Measurements from ENCODE around the gene BTF3L4.
"Not testable (repeated sequence)": the region's sequence is repeated elsewhere in the genome, so short reads cannot be mapped to it uniquely, and the experiment has no call there.

The BTF3L4 gene

DNA sequence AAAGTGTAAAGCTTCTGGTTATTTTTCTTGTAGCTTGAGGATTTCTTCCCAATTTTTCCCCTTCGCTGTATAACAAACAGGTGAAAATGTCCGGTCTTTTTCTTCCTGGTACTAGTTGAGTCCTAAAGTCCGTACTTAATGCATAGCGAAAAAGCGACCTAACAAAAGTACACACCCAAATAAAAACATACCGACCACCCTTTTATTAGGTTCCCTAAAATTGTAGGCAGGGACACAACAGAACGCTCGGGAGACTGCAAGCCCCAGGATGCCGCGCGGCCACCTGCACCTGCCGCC is 281 bp upstream of the BTF3L4 start:
- no peak for DNase-seq

DNA sequence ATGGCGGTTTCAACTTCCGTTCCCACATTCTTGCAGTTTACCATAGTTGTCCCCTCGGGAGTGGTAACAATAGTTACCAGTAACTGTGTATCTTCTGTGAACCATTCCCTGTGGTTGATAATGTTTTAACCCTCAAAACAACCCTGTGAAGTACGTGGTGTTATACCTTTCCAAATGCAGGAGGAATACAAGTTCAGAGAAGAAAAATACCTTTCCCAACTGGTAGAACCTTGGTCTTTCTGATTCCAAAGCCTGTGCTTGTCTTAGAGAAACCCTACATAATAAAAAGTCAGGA is 789 bp downstream of the BTF3L4 start:
- DNase-seq, result no peak

DNA sequence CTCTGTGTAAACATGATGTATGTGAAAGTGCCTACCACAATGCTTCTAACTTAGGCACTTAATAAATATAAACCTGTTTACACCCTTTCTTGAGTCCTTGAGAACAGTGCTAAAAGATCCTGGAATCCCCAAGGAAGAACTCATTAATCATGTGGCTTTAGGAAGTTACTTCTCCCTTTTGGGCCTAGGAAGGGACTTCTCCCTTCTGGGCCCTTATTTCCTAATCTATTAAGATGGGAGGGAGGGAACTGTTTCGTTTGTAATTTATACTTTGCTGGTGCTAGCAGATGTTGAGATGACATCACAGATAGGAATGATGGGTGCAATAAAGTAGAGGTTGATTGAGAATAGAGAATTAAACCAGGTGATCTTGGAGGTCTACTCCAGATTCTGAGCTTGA is 1.2 kb downstream of the BTF3L4 start:
- no peak for DNase-seq

DNA sequence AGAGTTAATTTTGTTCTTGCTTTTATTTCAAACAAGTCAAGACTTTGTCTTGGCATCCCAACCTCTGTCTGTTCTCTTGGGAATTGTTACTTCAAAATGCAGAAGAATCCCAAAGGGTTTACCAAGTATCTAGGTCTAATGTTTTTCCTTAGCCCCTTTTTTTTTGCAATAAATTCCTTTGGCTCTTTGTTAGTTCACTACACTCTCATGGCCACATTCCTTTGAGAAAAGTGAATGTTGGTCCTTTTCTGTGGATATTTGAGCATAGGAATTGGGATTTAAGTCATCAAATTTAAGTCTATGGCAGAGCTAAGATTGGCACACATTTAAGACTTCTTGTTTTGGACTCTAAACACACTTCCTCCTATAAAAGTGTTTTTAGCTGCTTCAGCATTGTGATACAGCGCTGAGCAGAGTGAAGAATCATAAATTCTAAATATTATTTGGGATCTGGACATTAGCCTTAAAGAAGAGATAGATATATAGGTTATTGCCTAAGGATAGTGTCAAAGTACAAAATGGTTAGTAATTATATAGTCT is 1.9 kb downstream of the BTF3L4 start:
- no peak for DNase-seq

DNA sequence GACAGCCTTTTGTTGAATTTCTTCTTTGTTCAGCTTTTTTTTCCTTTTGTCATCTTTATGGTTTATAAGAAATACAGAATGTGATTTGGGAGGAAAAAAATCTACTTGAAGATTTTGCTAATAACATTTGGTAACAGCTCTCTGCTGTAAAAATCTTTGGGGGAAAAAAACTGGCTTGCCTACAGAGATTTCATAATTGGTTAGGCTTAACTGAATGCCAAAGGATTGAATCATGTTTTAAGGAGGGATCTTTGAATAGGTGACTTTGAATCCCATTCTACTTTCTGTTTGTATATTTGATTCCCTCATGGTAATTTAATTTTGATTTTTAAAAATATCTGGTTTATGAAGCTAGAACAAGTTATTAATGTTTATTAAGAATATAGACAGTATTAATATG is 3.2 kb downstream of the BTF3L4 start:
- no peak for DNase-seq

DNA sequence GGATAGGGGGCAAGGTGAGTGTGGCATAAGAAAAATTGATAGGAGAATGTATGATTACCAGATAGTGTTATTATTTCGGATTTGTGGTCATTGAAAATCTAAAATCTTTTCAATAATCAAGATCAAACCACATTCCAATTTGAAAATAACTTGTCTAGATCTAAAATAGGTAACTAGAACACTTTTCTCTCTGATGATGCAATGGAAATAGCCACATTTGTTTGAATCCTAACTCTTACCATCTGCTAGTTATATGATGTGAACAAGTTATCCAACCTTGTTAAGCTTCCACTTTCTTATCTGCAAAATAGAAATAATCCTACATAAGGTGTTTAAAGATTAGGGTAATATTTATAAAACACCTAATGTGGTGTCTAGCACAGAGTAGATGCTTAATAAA is 3.8 kb downstream of the BTF3L4 start:
- no peak for DNase-seq

DNA sequence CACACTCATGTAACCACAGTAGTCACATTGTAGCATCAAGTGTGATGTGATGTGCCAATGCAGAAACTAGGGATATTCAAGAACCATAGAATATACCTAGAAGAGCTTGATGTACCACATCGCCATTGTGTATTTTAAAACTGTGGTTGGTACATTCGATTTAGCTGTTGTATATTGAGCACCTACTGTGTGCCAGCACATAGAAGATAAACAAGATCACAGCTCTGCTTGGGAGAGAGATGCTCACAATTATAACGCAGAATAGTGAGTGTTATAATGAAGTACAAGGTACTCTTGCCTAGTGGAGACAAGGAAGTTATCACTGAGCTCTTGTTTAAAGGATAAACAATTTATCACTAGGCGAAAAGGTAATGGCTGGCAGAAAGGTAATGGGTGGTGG is 4.7 kb downstream of the BTF3L4 start:
- no peak for DNase-seq

DNA sequence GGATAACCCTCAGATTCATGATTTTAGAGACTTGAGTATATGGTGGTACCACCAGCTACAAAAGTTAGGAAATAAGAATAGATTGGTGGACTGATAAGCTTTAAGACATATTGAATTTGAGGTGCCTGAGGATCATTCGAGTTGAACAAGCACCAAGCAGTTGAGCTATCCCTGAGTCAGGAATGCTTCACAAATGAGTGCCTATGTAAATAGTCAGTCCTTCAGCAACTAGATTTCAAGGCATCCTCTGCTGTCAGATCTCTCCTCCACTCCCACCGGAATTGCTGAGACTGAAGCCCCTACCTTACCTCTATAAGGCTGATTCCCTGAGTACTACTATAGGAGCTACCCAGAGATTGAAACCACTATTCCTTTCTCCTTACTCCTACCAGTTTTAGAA is 7.1 kb downstream of the BTF3L4 start:
- DNase-seq, result no peak

DNA sequence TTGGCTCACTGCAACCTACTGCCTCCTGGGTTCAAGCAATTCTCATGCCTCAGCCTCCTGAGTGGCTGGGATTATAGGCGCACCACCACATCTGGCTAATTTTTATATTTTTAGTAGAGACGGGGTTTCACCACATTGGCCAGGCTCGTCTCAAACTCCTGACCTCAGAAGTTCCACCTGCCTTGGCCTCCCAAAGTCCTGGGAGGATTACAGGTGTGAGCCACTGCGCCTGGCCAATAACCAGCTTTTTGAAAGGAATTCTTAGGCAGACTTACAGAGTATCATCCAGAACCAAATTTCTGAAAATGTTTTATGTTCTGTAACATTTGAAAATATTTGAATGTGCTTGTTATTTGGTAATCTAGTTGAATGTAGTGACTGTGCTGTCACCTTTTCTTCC is 14.6 kb downstream of the BTF3L4 start:
- no peak for DNase-seq

DNA sequence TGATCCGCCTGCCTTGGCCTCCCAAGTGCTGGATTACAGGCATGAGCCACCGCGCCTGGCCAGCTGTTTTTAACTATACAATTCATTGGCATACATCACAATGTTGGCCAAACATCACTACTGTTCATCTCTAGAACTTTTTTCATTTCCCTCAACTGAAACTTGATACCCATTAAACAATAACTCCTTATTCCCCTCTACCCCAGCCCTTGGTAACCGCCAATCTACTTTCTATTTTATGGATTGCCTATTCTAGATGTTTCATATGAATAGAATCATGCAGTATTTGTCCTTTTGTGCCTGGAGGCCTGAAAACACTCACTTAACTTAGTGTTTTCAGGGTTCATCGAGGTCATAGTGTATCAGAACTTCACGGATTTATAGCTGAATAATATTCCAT is 16.2 kb downstream of the BTF3L4 start:
- no peak for DNase-seq

DNA sequence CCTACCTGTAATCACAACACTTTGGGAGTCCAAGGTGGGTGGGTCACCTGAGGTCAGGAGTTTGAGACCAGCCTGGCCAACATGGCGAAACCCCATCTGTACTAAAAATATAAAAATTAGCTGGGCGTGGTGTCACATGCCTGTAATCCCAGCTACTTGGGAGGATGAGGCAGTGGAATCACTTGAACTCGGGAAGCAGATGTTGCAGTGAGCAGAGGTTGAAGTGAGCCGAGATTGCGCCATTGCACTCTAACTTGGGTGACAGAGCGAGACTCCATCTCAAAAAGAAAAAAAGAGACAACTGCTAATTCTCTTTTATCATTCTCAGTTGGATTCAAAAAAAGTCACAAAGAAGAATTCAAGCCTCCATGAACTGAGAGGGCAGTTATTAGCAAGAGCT is 21.2 kb downstream of the BTF3L4 start:
- DNase-seq, result not testable (repeated sequence)

DNA sequence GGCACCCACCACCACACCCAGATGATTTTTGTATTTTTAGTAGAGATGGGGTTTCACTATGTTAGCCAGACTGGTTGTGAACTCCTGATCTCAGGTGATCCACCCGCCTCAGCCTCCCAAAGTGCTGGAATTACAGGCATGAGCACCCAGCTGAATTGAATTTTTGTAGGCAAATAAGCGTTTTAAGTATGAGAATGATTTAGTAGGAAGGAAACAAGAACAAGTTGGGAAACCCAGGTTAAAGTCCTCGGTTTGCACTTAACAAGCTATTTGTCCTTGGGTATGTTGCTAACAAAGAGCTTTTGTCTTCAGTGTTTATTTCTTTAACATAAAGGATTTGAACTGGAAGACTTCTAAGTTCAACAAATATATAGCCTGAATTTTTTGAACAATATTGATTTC is 23.9 kb downstream of the BTF3L4 start:
- no peak for DNase-seq

DNA sequence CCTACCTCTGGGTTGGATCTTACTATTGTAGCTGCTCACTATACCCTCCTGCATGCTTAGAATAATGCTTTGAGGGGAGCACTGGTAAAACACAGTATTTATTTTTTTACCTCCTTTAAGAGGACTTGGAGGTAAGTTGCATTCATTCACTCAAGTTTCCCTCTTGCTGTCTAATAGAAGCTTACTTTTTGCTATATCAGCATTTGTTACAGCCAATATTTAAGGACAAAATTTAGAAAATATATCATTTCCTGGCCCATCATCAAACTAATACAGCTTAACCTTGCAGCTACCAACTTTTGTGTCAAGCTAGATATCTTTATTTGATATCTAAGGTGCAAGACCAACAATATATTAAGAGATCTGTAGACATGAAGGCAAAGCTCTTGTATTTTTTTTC is 31.8 kb downstream of the BTF3L4 start:
- not testable (repeated sequence) for DNase-seq

DNA sequence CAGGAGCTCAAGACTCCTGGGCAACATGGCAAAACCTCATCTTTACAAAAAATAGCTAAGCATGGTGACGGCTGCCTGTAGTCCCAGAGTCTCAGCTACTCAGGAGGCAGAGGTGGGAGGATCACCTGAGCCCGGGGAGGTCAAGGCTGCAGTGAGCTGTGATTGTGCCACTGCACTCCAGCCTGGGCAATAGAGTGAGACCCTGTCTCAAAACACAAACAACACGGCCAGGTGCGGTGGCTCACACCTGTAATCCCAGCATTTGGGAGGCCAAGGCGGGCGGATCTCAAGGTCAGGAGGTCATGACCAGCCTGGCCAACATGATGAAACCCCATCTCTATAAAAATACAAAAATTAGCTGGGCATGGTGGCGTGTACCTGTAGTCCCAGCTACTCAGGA is 38.2 kb downstream of the BTF3L4 start:
- DNase-seq, result not testable (repeated sequence)

DNA sequence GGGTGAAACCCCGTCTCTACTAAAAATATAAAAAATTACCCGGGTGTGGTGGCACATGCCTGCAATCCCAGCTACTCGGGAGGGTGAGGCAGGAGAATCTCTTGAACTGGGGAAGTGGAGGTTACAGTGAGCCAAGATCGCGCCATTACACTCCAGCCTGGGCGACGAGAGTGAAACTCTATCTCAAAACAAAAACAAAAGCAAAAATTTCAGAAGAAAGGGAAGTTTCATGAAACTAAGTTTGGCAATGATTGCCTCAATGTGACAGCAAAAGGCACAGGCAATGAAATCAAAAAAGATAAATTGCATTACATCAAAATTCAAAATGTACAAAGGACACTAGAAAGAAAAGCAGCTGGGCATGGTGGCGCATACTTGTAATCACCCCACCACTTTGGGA is 40.1 kb downstream of the BTF3L4 start:
- no peak for DNase-seq

DNA sequence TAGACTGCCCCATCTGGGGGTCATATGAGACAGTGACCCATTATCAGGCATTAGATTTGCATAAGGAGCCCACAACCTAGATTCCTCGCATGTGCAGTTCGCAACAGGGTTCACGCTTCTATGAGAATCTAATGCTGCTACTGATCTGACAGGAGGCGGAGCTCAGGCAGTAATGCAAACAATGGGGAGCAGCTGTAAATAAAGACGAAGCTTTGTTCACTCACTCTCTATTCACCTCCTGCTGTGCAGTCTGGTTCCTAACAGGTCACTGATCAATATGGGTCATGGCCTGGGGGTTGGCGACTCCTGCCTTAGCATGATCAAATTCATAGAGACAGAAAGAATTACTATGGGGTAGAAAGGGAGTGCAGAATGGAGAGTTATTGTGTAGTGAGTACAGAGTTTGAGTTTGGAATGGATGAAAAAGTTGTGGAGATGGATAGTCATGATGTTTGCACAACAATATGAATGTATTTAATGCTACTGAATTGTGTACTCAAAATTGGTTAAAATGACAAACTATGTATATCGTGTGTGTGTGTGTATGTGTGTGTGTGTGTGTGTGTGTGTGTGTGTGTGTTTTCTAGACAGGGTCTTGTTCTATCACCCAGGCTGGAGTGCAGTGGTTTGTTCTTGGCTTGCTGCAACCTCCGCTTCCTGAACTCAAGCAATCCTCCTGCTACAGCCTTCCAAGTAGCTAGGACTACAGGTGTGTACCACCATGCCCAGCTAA is 42.2 kb downstream of the BTF3L4 start:
- DNase-seq, result no peak

DNA sequence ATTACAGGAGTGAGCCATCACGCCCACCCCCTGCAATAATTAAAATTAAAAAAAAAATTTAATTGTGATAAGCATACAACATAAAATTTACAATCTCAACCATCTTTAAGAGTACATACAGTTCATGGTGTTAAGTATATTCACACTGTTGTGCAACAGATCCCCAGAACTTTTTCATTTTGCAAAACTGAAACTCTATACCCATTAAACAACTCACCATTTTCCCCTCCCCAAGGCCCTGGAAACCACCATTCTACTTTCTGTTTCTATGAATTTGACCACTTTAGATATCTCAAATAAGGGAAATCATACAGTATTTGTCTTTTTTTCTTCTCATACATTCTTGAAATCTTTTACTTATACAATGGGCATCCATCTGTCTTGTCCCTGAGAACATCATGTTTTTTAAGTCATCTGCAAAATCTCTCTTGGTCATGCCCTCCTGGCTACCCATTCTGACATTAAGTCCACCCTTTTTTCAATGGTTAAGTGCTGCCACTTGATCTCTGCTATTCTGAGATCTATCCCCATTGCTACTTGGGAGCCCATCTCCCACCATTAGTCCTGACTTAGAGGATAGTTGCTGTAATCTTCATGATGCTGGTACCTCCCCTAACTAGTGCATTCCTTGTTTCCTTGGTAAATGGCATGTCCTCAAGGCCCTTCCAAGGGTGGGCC is 46.4 kb downstream of the BTF3L4 start:
- DNase-seq, result no peak

DNA sequence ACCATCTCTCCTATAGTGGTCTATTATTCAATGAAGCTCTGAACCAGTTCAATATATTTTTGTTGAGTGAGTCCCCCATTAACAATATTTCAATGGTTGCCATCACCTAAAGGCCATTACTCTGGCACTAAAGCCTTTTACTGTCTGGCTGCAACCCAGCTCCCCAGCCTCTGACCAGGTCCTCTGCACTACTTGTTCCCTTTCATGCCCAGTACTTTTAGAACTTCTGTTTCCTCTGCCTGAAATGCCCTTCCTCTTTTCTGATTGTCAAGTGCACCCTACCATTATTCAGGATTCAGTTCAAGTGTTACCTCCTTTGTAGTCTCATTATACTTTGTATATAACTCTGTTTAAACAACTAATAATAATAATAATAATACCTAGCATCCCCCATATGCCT is 55.4 kb downstream of the BTF3L4 start:
- no peak for DNase-seq

DNA sequence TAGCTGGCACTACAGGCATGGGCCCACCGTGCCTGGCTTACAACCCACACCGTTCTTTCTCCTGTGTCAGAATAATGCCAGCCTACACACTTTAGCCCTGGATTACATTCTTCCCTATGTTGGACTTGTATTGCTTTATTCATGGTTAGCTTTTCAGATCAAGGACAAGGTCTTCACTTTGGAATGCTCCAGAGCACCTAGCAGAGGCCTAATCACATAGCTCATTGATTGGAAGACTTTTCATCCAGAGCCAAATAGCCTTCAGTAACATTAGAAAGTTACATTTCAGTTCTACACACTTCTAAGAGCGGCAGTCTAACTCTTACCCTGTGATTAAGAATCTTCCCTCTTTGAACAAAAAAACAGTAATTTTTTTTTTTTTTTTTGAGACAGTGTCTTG is 56.4 kb downstream of the BTF3L4 start:
- no peak for DNase-seq

DNA sequence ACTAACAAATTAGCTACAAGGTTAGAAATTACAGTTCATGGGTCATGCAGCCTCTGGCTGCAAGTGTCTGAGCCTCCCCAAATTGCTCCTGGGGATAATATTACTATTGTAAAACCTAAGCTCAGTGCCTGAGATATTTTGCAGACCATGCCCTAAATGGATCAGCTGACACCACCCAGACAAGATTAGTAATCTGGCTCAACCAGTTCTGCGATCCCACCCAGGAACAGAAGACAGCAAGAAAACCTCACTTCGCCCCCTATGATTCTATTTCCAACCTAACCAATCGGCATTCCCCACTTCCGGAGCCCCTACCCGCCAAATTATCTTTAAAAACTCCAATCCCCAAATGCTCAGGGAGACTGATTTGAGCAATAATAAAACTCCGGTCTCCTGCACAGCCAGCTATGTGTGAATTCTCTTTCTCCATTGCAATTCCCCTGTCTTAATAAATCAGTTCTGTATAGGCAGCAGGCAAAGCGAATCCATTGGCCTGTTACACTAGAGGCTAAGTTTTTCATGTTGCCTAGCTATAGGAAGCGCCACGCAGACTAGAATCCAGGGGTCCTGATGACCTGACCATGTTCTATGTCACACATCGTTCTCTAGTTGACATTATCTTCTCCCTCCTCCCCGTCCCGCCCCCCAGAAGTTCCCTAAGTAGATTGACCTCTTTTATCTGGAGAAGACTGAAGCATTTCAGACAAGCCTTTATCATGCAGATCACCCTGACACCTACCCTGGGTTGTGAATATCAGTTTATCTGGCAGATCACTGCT is 63.4 kb downstream of the BTF3L4 start:
- no peak for DNase-seq

DNA sequence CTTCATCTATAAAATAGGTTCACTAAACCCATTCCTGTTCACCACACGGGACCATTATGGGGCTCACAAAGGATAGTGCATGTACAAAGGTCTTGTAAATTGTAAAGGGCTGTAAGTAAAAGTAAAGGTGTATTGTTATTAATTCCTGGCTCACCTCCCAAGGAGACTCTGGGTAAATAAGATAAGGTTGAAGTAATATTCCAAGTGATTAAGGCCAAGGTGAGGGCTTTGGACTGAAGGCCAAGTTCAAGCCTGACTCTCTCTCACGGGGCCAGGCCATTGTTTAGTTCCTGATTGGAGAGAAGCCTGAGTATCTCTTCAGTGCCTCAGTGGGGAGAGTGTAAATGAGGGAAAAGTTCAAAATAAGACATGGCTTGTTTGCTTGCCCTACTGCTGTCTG is 66.3 kb downstream of the BTF3L4 start:
- DNase-seq, result no peak

DNA sequence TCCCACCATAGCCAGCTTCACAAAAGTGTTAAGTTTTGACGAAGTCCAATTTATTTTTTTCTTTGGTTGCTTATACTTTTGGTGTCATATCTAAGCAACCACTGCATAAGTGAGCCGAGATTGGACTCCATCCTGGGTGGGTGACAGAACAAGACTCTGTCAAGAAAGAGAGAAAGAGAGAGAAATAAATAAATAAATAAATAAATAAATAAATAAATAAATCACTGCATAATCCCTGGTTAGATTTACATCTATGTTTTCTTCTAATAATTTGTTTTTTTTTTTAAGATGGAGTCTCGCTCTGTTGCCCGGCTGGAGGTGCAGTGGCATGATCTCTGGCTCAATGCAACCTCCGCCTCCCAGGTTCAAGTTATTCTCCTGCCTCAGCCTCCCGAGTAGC is 67.5 kb downstream of the BTF3L4 start:
- DNase-seq, result no peak

DNA sequence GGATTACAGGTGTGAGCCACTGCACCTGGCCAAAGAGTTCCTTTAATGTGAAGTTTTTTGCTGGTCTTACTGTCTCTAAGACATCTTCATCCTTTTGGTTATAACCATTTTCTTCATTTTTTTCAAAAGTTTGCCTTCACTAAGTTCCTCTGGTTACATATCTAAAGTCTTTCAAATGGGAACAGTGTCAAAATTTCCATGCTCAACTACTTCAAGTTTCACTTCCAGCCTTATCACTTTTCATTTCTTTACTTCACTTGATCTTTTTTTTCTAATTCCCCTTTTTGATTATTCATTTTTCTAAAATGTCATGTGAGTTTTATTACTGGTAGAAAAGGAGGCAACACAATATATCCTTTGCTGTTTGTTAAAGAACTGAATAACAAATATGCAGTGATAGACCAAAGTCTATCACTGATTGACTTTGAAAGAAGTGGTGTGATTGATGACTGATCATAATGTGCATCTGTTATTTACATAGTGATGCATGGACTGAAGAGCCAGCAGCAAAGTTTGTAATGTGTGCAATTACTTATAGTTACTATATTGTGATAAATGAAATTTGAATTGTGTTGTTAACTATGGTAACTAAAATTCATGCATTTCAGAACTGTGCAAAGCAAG is 69.8 kb downstream of the BTF3L4 start:
- DNase-seq, result no peak

All from cortex of kidney (tissue), 1 donor.